ENCODE measurements around the gene RBM18. TPM values are rescaled to one million over a fixed set of nuclear protein-coding genes. Genes with fewer than 3 reads are reported as not detected.

RBM18 gene
- total RNA-seq, 1 experiment from 2014 or later, result 19.2 TPM

- no peaks in the 10 kb centered on the region for H3K27me3 ChIP-seq (ENCODE audit: control insufficient read depth, insufficient read depth, low read length)
- H3K36me3 ChIP-seq (ENCODE audit: control insufficient read depth, insufficient read depth, low read length), result no peaks in the 10 kb centered on the region
- DNase-seq (ENCODE audit: low read depth, low spot score) (no peak), ATAC-seq (no peak)
- no peaks in the 10 kb centered on the region for H3K9me3 ChIP-seq (ENCODE audit: control insufficient read depth, insufficient read depth, low read depth, low read length)
- no peaks in the 10 kb centered on the region for H3K4me1 ChIP-seq (ENCODE audit: control insufficient read depth, insufficient read depth, low read length)
- H3K27ac ChIP-seq (ENCODE audit: low read length), result no peak overlapping the region
- ChIA-PET CTCF (no interaction called here), POLR2A (no interaction called here)
- in situ Hi-C loops (cut with HindIII; ENCODE audit: low pct_unique_long_range_greater_than_20kb, low sequenced_read_pairs) (no loop called here), intact Hi-C loops (cut with micrococcal nuclease; ENCODE audit: unreplicated experiment) (no loop called here)
- no TSS peak for BruUV-seq (replicated peaks)
- no peak for TF ChIP-seq TCF7L2 (IDR thresholded peaks at IDR 0.05; ENCODE audit: low read depth, low read length)
- no peak for TF ChIP-seq SIN3A (IDR thresholded peaks at IDR 0.05; ENCODE audit: borderline replicate concordance, insufficient read depth, low read depth, low read length)
- TF ChIP-seq CTCF (IDR thresholded peaks at IDR 0.05), result no peak
- TF ChIP-seq REST (IDR thresholded peaks at IDR 0.05; ENCODE audit: insufficient read depth in 1 of 2, low read depth in 2 of 2, low read length in 1 of 2), result no peak
- no peak for TF ChIP-seq POLR2AphosphoS5 (IDR thresholded peaks at IDR 0.05; ENCODE audit: low read depth, low read length)
- no peak overlapping the region for H3K4me3 ChIP-seq (ENCODE audit: low read depth in 2 of 2, low read length in 2 of 2)
Measured at GRCh38 chr9:122188369-122188768, 76.3 kb downstream of the RBM18 start.

Other genes starting within 250 kb of the RBM18 start
- gene TTLL11, start 171.5 kb downstream of the RBM18 start, total RNA-seq (2021; ENCODE audit: unreplicated experiment), result 1.1 TPM
- 55.5 TPM for gene NDUFA8, start 105.1 kb downstream of the RBM18 start, total RNA-seq (2021; ENCODE audit: unreplicated experiment)
- gene MORN5, start 104.9 kb downstream of the RBM18 start, total RNA-seq (2021; ENCODE audit: unreplicated experiment), result not detected
- gene LHX6, start 35.9 kb downstream of the RBM18 start, total RNA-seq (2021; ENCODE audit: unreplicated experiment), result 0.62 TPM
- gene MRRF, start within 50 bp of the RBM18 start, total RNA-seq (2021; ENCODE audit: unreplicated experiment), result 28.4 TPM
- gene PTGS1, start 106.2 kb upstream of the RBM18 start, total RNA-seq (2021; ENCODE audit: unreplicated experiment), result 61.2 TPM
- gene OR1J1, start 213.1 kb upstream of the RBM18 start, total RNA-seq (2021; ENCODE audit: unreplicated experiment), result not detected
- not detected for gene OR1J2, start 246.0 kb upstream of the RBM18 start, total RNA-seq (2021; ENCODE audit: unreplicated experiment)

Data from Panc1 (cell line).